ENCODE measurements around the gene NADK2. TPM values are rescaled to one million over a fixed set of nuclear protein-coding genes. Genes with fewer than 3 reads are reported as not detected.

The NADK2 gene
- total RNA-seq = 91.6 TPM

GRCh38 chr5:36241631-36242533 lies at the start of gene NADK2:
NADK2 (minus strand) TSS chr5:36241925; CDS start chr5:36241798, 127 bp downstream.

GRCh38 chr5:36151434-36152323 lies 90.0 kb downstream of the NADK2 start, which contains the start of the genes LMBRD2 and SKP2:
LMBRD2 (minus strand) TSS chr5:36151887; CDS start chr5:36143349, 8,538 bp downstream.
SKP2 (plus strand) TSS chr5:36152111; CDS start chr5:36152263, 152 bp downstream.

Small RNAs within 50 kb of the gene (small RNA-seq; reads per million reads assigned to genes)
- gene MIR580 (0.26 reads per million, percentile 9 among the genes with 10 or more reads in this experiment), gene RNU6-1305P (not detected)

Other genes starting within 250 kb of the NADK2 start
- 0.69 TPM for gene UGT3A2, start 175.0 kb downstream of the NADK2 start, total RNA-seq
- gene LMBRD2, start 90.0 kb downstream of the NADK2 start, total RNA-seq = 65.3 TPM
- 21.5 TPM for gene SKP2, start 89.8 kb downstream of the NADK2 start, total RNA-seq
- 15.5 TPM for gene RANBP3L, start 60.0 kb upstream of the NADK2 start, total RNA-seq